HG03135 (cell line): ENCODE data around the gene SMYD3.
A peak's percentile ranks its signal among the peaks of the same experiment; 100 is the strongest.

Experiments used
- ATAC-seq: cut with Tn5 transposase; IDR thresholded peaks from one replicate; pipeline ENCODE4 v1.9.1; 2021; ENCODE audit warnings: mild to moderate bottlenecking, moderate library complexity; ENCODE audit not compliant: unreplicated experiment

SMYD3 gene

GRCh38 chr1:246506674-246507481 lies at the start of gene SMYD3:
SMYD3 (minus strand) TSS chr1:246507279.
- ATAC-seq = peak; percentile 85

GRCh38 chr1:246554201-246554600 lies 47.1 kb upstream of the SMYD3 start:
- ATAC-seq = no peak

- ATAC-seq = no peak
Measured at GRCh38 chr1:246552110-246552509, 45.0 kb upstream of the SMYD3 start.

- ATAC-seq = no peak
Measured at GRCh38 chr1:246550402-246550801, 43.3 kb upstream of the SMYD3 start.

GRCh38 chr1:246549665-246550064 lies 42.6 kb upstream of the SMYD3 start:
- ATAC-seq = no peak

GRCh38 chr1:246544001-246544400 lies 36.9 kb upstream of the SMYD3 start:
- no peak for ATAC-seq

GRCh38 chr1:246540738-246541491 lies 33.8 kb upstream of the SMYD3 start:
- no peak for ATAC-seq

GRCh38 chr1:246537887-246538286 lies 30.8 kb upstream of the SMYD3 start:
- no peak for ATAC-seq

GRCh38 chr1:246537441-246537840 lies 30.4 kb upstream of the SMYD3 start:
- ATAC-seq = no peak

- ATAC-seq = no peak
Measured at GRCh38 chr1:246534114-246534513, 27.0 kb upstream of the SMYD3 start.

GRCh38 chr1:246533371-246533905 lies 26.4 kb upstream of the SMYD3 start:
- ATAC-seq = no peak

GRCh38 chr1:246532519-246532918 lies 25.4 kb upstream of the SMYD3 start:
- ATAC-seq = no peak

GRCh38 chr1:246530482-246530881 lies 23.4 kb upstream of the SMYD3 start:
- ATAC-seq = no peak

- no peak for ATAC-seq
Measured at GRCh38 chr1:246528933-246529731, 22.1 kb upstream of the SMYD3 start.

- ATAC-seq = no peak
Measured at GRCh38 chr1:246527402-246528088, 20.5 kb upstream of the SMYD3 start.

- no peak for ATAC-seq
Measured at GRCh38 chr1:246526915-246527314, 19.8 kb upstream of the SMYD3 start.

- no peak for ATAC-seq
Measured at GRCh38 chr1:246526380-246526779, 19.3 kb upstream of the SMYD3 start.

- no peak for ATAC-seq
Measured at GRCh38 chr1:246519514-246519913, 12.4 kb upstream of the SMYD3 start.

GRCh38 chr1:246518456-246519205 lies 11.6 kb upstream of the SMYD3 start:
- ATAC-seq = no peak

- ATAC-seq = no peak
Measured at GRCh38 chr1:246517391-246517790, 10.3 kb upstream of the SMYD3 start.
